ENCODE measurements around the gene MORN1.

The MORN1 gene

GRCh38 chr1:2346691-2347408 lies 44.5 kb downstream of the MORN1 start:
- Histone ChIP-seq H3K4me3 (replicated peaks; ENCODE audit: insufficient read depth, low read length) (no peak overlapping the region), H3K27me3 (ENCODE audit: insufficient read depth, poor library complexity, severe bottlenecking) (no peaks in the 10 kb centered on the region), H3K27ac (replicated peaks) (no peak overlapping the region)
- no peak for DNase-seq (ENCODE audit: low read depth in 1 of 2, low spot score in 1 of 2)
- TF ChIP-seq POLR2AphosphoS5 (IDR thresholded peaks at IDR 0.05; ENCODE audit: low read depth) (no peak), CTCF (IDR thresholded peaks at IDR 0.05; ENCODE audit: insufficient read depth, low read length) (no peak), GABPA (IDR thresholded peaks at IDR 0.05; ENCODE audit: low read depth) (no peak), REST (IDR thresholded peaks at IDR 0.05; ENCODE audit: insufficient replicate concordance, low read depth) (no peak), SPI1 (IDR thresholded peaks at IDR 0.05; ENCODE audit: borderline replicate concordance, low read depth) (no peak)

- H3K27me3 ChIP-seq (ENCODE audit: insufficient read depth, poor library complexity, severe bottlenecking), result no peaks in the 10 kb centered on the region
- H3K4me3 ChIP-seq (replicated peaks; ENCODE audit: insufficient read depth, low read length), result no peak overlapping the region
- DNase-seq (ENCODE audit: low read depth in 1 of 2, low spot score in 1 of 2), result no peak
- H3K27ac ChIP-seq (replicated peaks), result no peak overlapping the region
- TF ChIP-seq REST (IDR thresholded peaks at IDR 0.05; ENCODE audit: insufficient replicate concordance, low read depth), result no peak
- TF ChIP-seq SPI1 (IDR thresholded peaks at IDR 0.05; ENCODE audit: borderline replicate concordance, low read depth), result no peak
- TF ChIP-seq GABPA (IDR thresholded peaks at IDR 0.05; ENCODE audit: low read depth), result no peak
- TF ChIP-seq POLR2AphosphoS5 (IDR thresholded peaks at IDR 0.05; ENCODE audit: low read depth), result no peak
- no peak for TF ChIP-seq CTCF (IDR thresholded peaks at IDR 0.05; ENCODE audit: insufficient read depth, low read length)
These were observed 45.9 kb downstream of the MORN1 start for GRCh38 chr1:2345297-2346075.

- Histone ChIP-seq H3K27ac (replicated peaks) (no peak overlapping the region), H3K27me3 (ENCODE audit: insufficient read depth, poor library complexity, severe bottlenecking) (no peaks in the 10 kb centered on the region), H3K4me3 (replicated peaks; ENCODE audit: insufficient read depth, low read length) (no peak overlapping the region)
- TF ChIP-seq GABPA (IDR thresholded peaks at IDR 0.05; ENCODE audit: low read depth), result no peak
- TF ChIP-seq CTCF (IDR thresholded peaks at IDR 0.05; ENCODE audit: insufficient read depth, low read length), result no peak
- TF ChIP-seq REST (IDR thresholded peaks at IDR 0.05; ENCODE audit: insufficient replicate concordance, low read depth), result no peak
- no peak for TF ChIP-seq SPI1 (IDR thresholded peaks at IDR 0.05; ENCODE audit: borderline replicate concordance, low read depth)
- no peak for TF ChIP-seq POLR2AphosphoS5 (IDR thresholded peaks at IDR 0.05; ENCODE audit: low read depth)
- no peak for DNase-seq (ENCODE audit: low read depth in 1 of 2, low spot score in 1 of 2)
These were observed 46.5 kb downstream of the MORN1 start for GRCh38 chr1:2344744-2345296.

Measured in HL-60 (cell line).